ENCODE results near the gene EGLN1. TPM values are rescaled to one million over a fixed set of nuclear protein-coding genes. Genes with fewer than 3 reads are reported as not detected.

The EGLN1 gene
- total RNA-seq, 1 donor from 2014 or later, result 27.5 TPM

- Mint-ChIP-seq H3K36me3 (ENCODE audit: unreplicated experiment) (peaks cover 28% of the 10 kb centered on the region), H3K4me3 (ENCODE audit: unreplicated experiment) (no peak overlapping the region), H3K27ac (ENCODE audit: unreplicated experiment) (no peak overlapping the region), H3K27me3 (ENCODE audit: unreplicated experiment) (no peaks in the 10 kb centered on the region), H3K9me3 (ENCODE audit: unreplicated experiment) (no peaks in the 10 kb centered on the region), H3K4me1 (ENCODE audit: unreplicated experiment) (no peaks in the 10 kb centered on the region)
- DNase-seq (ENCODE audit: extremely low spot score, unreplicated experiment), result no peak
- TF ChIP-seq CTCF (IDR thresholded peaks at IDR 0.05), result no peak
Observed at GRCh38 chr1:231347961-231348360, 74.1 kb downstream of the EGLN1 start.

- no peak for DNase-seq (ENCODE audit: extremely low spot score, unreplicated experiment)
- Mint-ChIP-seq H3K4me1 (ENCODE audit: unreplicated experiment) (peaks cover 30% of the 10 kb centered on the region), H3K36me3 (ENCODE audit: unreplicated experiment) (peaks cover 25% of the 10 kb centered on the region), H3K27me3 (ENCODE audit: unreplicated experiment) (no peaks in the 10 kb centered on the region), H3K27ac (ENCODE audit: unreplicated experiment) (no peak overlapping the region), H3K9me3 (ENCODE audit: unreplicated experiment) (no peaks in the 10 kb centered on the region), H3K4me3 (ENCODE audit: unreplicated experiment) (no peak overlapping the region)
- TF ChIP-seq CTCF (IDR thresholded peaks at IDR 0.05), result no peak
Observed at GRCh38 chr1:231340328-231341013, 81.6 kb downstream of the EGLN1 start.

GRCh38 chr1:231338270-231339128 lies 83.6 kb downstream of the EGLN1 start, which contains the start of gene SPRTN:
Gene SPRTN, plus strand, starts transcription at chr1:231338293. Its CDS starts 91 bp downstream, at chr1:231338384.
- peaks cover 22% of the 10 kb centered on the region for H3K36me3 Mint-ChIP-seq (ENCODE audit: unreplicated experiment)
- peak within 1 kb of the TSS; percentile 100 for H3K4me3 Mint-ChIP-seq (ENCODE audit: unreplicated experiment)
- H3K27me3 Mint-ChIP-seq (ENCODE audit: unreplicated experiment), result no peaks in the 10 kb centered on the region
- H3K27ac Mint-ChIP-seq (ENCODE audit: unreplicated experiment), result peak within 1 kb of the TSS; percentile 99
- H3K4me1 Mint-ChIP-seq (ENCODE audit: unreplicated experiment), result peaks cover 48% of the 10 kb centered on the region
- no peaks in the 10 kb centered on the region for H3K9me3 Mint-ChIP-seq (ENCODE audit: unreplicated experiment)
- TF ChIP-seq CTCF (IDR thresholded peaks at IDR 0.05), result no peak
- DNase-seq (ENCODE audit: extremely low spot score, unreplicated experiment), result no peak

- Mint-ChIP-seq H3K27ac (ENCODE audit: unreplicated experiment) (peak within 1 kb of the TSS; percentile 99), H3K4me3 (ENCODE audit: unreplicated experiment) (peak within 1 kb of the TSS; percentile 100), H3K36me3 (ENCODE audit: unreplicated experiment) (peaks cover 19% of the 10 kb centered on the region), H3K4me1 (ENCODE audit: unreplicated experiment) (peaks cover 56% of the 10 kb centered on the region), H3K27me3 (ENCODE audit: unreplicated experiment) (no peaks in the 10 kb centered on the region), H3K9me3 (ENCODE audit: unreplicated experiment) (no peaks in the 10 kb centered on the region)
- DNase-seq (ENCODE audit: extremely low spot score, unreplicated experiment), result peak; percentile 100
- no peak for TF ChIP-seq CTCF (IDR thresholded peaks at IDR 0.05)
Observed at GRCh38 chr1:231337472-231338269, 84.4 kb downstream of the EGLN1 start, which contains the start of gene EXOC8. Gene EXOC8, minus strand, starts transcription at chr1:231337852. Its CDS starts 107 bp downstream, at chr1:231337745.
